ENCODE data around the gene UTF1.
A peak's percentile ranks its signal among the peaks of the same experiment; 100 is the strongest.

The UTF1 gene

GRCh38 chr10:133247681-133248333 lies 17.8 kb downstream of the UTF1 start:
- no peak for DNase-seq (ENCODE audit: low read depth in 2 of 2)

- no peak for DNase-seq (ENCODE audit: low read depth in 2 of 2)
These were observed 18.3 kb downstream of the UTF1 start for GRCh38 chr10:133248334-133248715.

GRCh38 chr10:133249094-133249780 lies 19.2 kb downstream of the UTF1 start:
- no peak for DNase-seq (ENCODE audit: low read depth in 2 of 2)

- DNase-seq (ENCODE audit: low read depth in 2 of 2) = no peak
These were observed 20.1 kb downstream of the UTF1 start for GRCh38 chr10:133249975-133250754.

GRCh38 chr10:133251388-133252222 lies 21.6 kb downstream of the UTF1 start:
- no peak for DNase-seq (ENCODE audit: low read depth in 2 of 2)

- no peak for DNase-seq (ENCODE audit: low read depth in 2 of 2)
These were observed 22.2 kb downstream of the UTF1 start for GRCh38 chr10:133252223-133252552.

GRCh38 chr10:133253361-133253955 lies 23.4 kb downstream of the UTF1 start:
- DNase-seq (ENCODE audit: low read depth in 2 of 2) = no peak

GRCh38 chr10:133254421-133255120 lies 24.6 kb downstream of the UTF1 start:
- no peak for DNase-seq (ENCODE audit: low read depth in 2 of 2)

GRCh38 chr10:133255323-133255722 lies 25.3 kb downstream of the UTF1 start:
- DNase-seq (ENCODE audit: low read depth in 2 of 2) = no peak

- no peak for DNase-seq (ENCODE audit: low read depth in 2 of 2)
These were observed 27.6 kb downstream of the UTF1 start for GRCh38 chr10:133257489-133258065.

GRCh38 chr10:133258066-133258817 lies 28.2 kb downstream of the UTF1 start:
- no peak for DNase-seq (ENCODE audit: low read depth in 2 of 2)

GRCh38 chr10:133258818-133259601 lies 29.0 kb downstream of the UTF1 start:
- DNase-seq (ENCODE audit: low read depth in 2 of 2) = peak; percentile 91 to 92

GRCh38 chr10:133259602-133259989 lies 29.6 kb downstream of the UTF1 start:
- no peak for DNase-seq (ENCODE audit: low read depth in 2 of 2)

GRCh38 chr10:133260895-133261725 lies 31.1 kb downstream of the UTF1 start:
- no peak for DNase-seq (ENCODE audit: low read depth in 2 of 2)

- peak; percentile 20 to 33 for DNase-seq (ENCODE audit: low read depth in 2 of 2)
These were observed 31.8 kb downstream of the UTF1 start for GRCh38 chr10:133261726-133262325.

- no peak for DNase-seq (ENCODE audit: low read depth in 2 of 2)
These were observed 32.7 kb downstream of the UTF1 start for GRCh38 chr10:133262696-133263095.

- no peak for DNase-seq (ENCODE audit: low read depth in 2 of 2)
These were observed 33.7 kb downstream of the UTF1 start for GRCh38 chr10:133263674-133264073.

GRCh38 chr10:133264461-133264860 lies 34.4 kb downstream of the UTF1 start:
- DNase-seq (ENCODE audit: low read depth in 2 of 2) = no peak

All from fibroblast of skin of left quadriceps (primary cell).